ENCODE data around the gene CHRFAM7A.
"Not testable (repeated sequence)": the region's sequence is repeated elsewhere in the genome, so short reads cannot be mapped to it uniquely, and the experiment has no call there.

GRCh38 chr15:30376375-30377081, 16.8 kb downstream of the CHRFAM7A start:
- TF ChIP-seq, protein P1, sequence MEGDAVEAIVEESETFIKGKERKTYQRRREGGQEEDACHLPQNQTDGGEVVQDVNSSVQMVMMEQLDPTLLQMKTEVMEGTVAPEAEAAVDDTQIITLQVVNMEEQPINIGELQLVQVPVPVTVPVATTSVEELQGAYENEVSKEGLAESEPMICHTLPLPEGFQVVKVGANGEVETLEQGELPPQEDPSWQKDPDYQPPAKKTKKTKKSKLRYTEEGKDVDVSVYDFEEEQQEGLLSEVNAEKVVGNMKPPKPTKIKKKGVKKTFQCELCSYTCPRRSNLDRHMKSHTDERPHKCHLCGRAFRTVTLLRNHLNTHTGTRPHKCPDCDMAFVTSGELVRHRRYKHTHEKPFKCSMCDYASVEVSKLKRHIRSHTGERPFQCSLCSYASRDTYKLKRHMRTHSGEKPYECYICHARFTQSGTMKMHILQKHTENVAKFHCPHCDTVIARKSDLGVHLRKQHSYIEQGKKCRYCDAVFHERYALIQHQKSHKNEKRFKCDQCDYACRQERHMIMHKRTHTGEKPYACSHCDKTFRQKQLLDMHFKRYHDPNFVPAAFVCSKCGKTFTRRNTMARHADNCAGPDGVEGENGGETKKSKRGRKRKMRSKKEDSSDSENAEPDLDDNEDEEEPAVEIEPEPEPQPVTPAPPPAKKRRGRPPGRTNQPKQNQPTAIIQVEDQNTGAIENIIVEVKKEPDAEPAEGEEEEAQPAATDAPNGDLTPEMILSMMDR (IDR thresholded peaks at IDR 0.05) = not testable (repeated sequence)
- TF ChIP-seq EP300, POLR2A (IDR thresholded peaks at IDR 0.05): not testable (repeated sequence)

Measured in upper lobe of left lung (tissue), 4 donors.